GM18909 (cell line): ENCODE measurements around the gene PLPPR1.

Experiments
- ATAC-seq: cut with Tn5 transposase; IDR thresholded peaks from one replicate; pipeline ENCODE4 v1.9.1; 2021; ENCODE audit warnings: mild to moderate bottlenecking; ENCODE audit not compliant: unreplicated experiment, poor library complexity

Gene PLPPR1

DNA sequence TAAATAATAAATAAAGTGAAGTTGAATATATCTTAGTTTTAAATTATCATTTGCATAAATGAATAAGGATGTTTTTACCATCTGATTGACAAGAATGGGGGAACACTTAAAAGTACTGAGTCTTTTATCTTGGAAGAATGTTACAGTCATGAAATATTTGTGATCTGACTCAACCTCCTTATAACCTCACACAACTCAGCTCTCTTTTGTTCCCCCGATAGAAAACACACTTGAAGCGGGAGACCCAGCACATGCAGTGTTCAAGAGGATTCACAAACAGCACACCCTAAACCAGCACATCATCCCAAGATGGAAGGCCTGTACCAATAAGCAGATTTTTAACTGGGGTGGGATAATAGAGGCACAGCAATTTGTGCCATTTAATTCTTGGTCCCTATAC is 340.8 kb downstream of the PLPPR1 start:
- no peak for ATAC-seq

DNA sequence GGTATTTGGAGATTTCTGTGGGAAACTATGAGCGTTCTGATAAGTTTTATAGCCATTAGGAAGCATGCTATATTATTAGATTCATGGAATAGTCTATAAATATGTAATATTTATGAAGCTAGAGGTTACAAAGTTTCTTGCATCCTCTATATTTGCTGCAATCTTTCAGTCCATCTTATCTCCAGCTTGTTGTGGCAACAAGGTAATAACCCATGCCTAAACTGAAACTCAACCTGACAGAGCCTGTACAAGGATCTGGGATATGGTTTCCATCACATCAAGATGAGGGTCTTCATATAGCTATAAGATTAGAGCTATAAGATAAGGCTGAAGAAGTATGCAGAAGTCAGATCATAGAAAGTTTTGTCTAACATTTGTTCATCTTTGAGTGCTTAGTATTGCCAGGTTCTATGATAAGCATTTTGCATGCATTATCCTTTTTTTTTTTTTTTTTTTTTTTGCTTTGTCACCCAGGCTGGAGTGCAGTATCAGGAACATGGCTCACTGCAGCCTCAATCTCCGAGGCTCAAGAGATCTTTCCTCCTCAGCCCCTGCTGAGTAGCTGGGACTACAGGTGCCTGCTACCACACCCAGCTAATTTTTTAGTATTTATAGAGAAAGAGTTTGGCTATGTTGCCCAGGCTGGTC is 341.5 kb downstream of the PLPPR1 start:
- ATAC-seq = no peak

DNA sequence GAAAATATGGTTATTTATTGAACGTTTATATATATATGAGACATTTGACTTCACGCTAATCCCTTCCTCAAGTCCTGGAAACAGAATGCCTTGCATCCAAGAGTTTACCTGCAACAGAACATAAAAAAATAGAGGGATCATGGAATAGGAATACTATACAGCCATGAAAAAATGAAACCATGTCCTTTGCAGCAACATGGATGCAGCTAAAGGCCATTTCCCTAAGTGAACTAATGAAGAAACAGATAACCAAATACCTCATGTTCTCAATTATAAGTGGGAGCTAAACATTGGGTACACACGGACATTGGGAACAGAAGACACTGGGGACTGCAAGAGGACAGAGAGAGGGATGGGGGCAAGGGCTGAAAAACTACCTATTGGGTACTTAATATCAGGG is 343.3 kb downstream of the PLPPR1 start:
- no peak for ATAC-seq

DNA sequence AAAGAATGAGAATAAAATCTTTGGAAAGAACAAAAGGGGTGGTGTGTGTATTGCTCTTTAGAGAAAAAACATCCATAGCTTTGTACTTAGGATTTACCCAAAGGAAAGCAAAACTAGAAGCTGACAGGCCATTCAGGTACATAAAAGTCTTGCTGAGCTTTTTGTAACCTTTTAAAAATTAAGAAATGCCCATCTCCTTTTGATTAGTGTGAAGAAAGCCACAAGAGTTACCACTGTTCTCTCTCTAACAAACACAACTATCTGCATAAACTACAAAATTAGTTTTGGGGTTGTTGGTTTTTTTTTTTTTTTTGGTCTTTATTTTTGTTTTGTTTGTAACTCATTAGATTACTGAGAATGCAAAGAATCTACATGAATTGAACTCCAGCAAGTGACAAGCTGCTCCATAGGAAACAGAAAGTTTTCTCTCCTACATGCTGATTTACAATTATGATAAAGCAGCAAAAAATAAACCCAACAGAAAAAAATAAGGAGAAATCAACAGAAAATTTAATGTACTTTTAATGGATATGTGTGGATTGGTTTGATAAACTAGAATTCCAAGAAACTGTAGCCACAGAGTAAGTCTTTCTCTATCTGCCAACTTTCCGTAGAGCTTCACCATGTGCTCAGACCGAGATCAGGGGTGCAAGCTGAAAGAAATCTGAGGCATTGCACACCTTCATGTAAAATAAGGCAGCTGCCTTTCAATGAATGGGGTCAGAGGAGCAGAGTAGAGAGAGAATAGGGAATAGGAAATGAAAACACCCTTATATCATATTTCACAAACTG is 344.0 kb downstream of the PLPPR1 start:
- no peak for ATAC-seq
